Activated CD4-positive, alpha-beta T cell treated with anti-CD3 and anti-CD28 coated beads for 36 hours (primary cell): ENCODE measurements around the gene KRTAP10-3. TPM values are rescaled to one million over a fixed set of nuclear protein-coding genes. Genes with fewer than 3 reads are reported as not detected.

Source experiments
- ATAC-seq: fragments of 200-7000 bp; cut with Tn5 transposase; one replicate; pipeline ENCODE4 v1.10.0; 2021; ENCODE audit warnings: mild to moderate bottlenecking, moderate library complexity
- CTCF ChIA-PET: fragments of 350-600 bp; sonication (Branson Sonifier 250); formaldehyde crosslinking; loops from one replicate; lab custom pipeline; 2021; ENCODE audit warnings: antibody characterized with exemption; lab: Charles Lee
- POLR2A ChIA-PET: fragments of 350-600 bp; sonication (Branson Sonifier 250); formaldehyde crosslinking; loops from one replicate; lab custom pipeline; 2021; ENCODE audit warnings: antibody characterized with exemption, inconsistent platforms; lab: Charles Lee
- DNase-seq: peaks from one replicate; pipeline ENCODE4 v3.0.0-alpha.2; 2020
- H3K27ac Mint-ChIP-seq: one replicate; pipeline ENCODE4 v1.8.0; 2021; ENCODE audit warnings: mixed read lengths
- H3K27me3 Mint-ChIP-seq: one replicate; pipeline ENCODE4 v1.8.0; 2021; ENCODE audit warnings: mixed read lengths
- H3K36me3 Mint-ChIP-seq: one replicate; pipeline ENCODE4 v1.8.0; 2021; ENCODE audit warnings: low read depth, mixed read lengths
- H3K4me1 Mint-ChIP-seq: one replicate; pipeline ENCODE4 v1.8.0; 2021; ENCODE audit warnings: mixed read lengths
- H3K4me3 Mint-ChIP-seq: one replicate; pipeline ENCODE4 v1.8.0; 2021; ENCODE audit warnings: mild to moderate bottlenecking, moderate library complexity, mixed read lengths
- H3K9me3 Mint-ChIP-seq: one replicate; pipeline ENCODE4 v1.8.0; 2021; ENCODE audit warnings: low read depth, mixed read lengths
- intact Hi-C, 2 experiments: fragments of 100-400 bp; cut with DNase I in 1 of 2; cut with micrococcal nuclease in 1 of 2; formaldehyde crosslinking; loops; one replicate each; pipeline versions ENCODE4 v1.14.2 to v1.15.1; 2022 to 2024; cut with DNase I, micrococcal nuclease
- total RNA-seq, 2 experiments: library from RNA; stranded (reverse); gene quantifications; one replicate each; pipeline ENCODE4 v1.2.3, GENCODE V29; 2021

Gene KRTAP10-3
- total RNA-seq, 2 experiments from 2014 or later, result not detected

DNA sequence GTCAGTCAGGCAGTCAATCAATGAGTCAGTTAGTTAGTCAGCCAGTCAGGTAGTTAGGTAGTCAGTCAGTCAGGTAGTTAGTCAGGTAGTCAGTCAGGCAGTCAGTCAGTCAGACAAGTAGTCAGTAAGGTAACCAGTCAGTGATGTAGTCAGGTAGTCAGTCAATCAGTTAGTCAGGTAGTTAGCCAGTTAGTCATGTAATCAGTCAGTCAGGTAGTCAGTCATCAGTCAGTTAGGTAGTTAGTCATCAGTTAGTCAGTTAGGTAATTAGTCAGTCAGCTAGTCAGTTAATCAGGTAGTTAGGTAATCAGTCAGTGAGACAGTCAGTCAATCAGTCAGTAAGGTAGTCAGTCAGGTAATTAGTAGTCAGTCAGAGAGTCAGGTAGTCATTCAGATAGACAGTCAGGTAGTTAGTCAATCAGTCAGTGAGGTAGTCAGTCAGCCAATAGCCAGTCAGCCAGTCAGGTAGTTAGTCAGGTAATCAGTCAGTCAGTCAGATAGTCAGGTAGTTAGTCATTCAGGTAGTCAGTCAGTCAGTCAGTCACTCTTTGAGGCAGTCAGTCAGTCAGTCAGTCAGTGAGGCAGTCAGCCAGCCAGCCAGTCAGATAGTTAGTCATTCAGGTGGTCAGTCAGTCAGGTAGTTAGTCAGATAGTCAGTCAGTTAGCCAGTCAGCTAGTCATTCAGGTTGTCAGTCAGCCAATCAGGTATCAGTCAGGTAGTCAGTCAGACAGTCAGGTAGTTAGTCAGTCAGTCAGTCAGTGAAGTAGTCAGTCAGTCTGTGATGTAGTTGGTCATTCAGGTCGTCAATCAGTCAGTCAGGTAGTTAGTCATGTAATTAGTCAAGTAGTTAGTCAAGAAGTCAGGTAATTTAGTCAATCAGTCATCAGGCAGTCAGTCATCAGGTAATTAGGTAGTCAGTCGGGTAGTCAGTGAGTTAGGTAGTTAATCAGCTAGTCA is 33.9 kb downstream of the KRTAP10-3 start:
- Mint-ChIP-seq H3K4me3 (no peak overlapping the region), H3K27me3 (no peaks in the 10 kb centered on the region), H3K9me3 (no peaks in the 10 kb centered on the region), H3K4me1 (no peaks in the 10 kb centered on the region), H3K36me3 (no peaks in the 10 kb centered on the region), H3K27ac (no peak overlapping the region)
- DNase-seq (no peak), ATAC-seq (peak; percentile 55)
- ChIA-PET CTCF (interaction anchor here (0.7 kb wide), 1 partner anchor 752 kb away, joined by 3 read pairs; no protein-coding TSS in a partner anchor), POLR2A (no interaction called here)
- intact Hi-C loops, result no loop called here

DNA sequence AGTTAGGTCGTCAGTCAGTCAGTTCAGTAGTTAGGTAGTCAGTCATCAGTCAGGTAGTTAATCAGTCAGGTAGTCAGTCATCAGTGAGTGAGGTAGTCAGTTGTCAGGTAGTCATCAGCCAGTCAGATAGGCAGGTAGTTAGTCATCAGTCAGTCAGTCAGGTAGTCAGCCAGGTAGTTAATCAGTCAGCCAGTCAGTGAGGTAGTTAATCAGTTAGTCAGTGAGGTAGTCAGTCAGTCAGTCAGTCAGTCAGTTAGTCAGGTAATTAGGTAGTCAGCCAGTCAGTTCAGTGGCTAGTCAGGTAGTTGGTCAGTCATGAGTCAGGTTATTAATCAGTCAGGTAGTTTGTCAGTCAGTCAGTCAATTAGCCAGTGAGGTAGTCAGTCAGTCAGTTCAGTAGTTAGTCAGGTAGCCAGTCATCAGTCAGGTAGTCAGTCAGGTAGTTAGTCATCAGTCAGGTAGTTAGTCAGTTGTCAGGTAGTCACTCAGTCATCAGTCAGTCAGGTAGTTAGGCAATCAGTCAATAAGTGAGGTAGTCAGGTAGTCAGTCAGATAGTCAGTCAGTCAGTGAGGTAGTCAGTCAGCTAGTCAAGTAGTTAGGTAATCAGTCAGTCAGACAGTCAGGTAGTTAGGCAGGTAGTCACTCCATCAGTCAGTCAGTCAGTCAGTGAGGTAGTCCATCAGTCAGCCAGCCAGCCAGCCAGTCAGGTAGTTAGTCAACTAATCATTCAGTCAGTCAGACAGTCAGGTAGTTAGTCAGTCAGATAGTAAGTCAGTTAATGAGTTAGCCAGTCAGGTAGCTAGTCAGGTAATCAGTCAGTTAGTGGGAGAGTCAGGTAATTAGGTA is 34.8 kb downstream of the KRTAP10-3 start:
- H3K4me1 Mint-ChIP-seq, result no peaks in the 10 kb centered on the region
- no peak for DNase-seq
- H3K4me3 Mint-ChIP-seq, result no peak overlapping the region
- intact Hi-C loops, result no loop called here
- CTCF ChIA-PET, result interaction anchor here (0.7 kb wide), 1 partner anchor 751 kb away, joined by 3 read pairs; no protein-coding TSS in a partner anchor
- no peaks in the 10 kb centered on the region for H3K27me3 Mint-ChIP-seq
- POLR2A ChIA-PET, result no interaction called here
- no peak for ATAC-seq
- no peaks in the 10 kb centered on the region for H3K36me3 Mint-ChIP-seq
- no peaks in the 10 kb centered on the region for H3K9me3 Mint-ChIP-seq
- no peak overlapping the region for H3K27ac Mint-ChIP-seq

DNA sequence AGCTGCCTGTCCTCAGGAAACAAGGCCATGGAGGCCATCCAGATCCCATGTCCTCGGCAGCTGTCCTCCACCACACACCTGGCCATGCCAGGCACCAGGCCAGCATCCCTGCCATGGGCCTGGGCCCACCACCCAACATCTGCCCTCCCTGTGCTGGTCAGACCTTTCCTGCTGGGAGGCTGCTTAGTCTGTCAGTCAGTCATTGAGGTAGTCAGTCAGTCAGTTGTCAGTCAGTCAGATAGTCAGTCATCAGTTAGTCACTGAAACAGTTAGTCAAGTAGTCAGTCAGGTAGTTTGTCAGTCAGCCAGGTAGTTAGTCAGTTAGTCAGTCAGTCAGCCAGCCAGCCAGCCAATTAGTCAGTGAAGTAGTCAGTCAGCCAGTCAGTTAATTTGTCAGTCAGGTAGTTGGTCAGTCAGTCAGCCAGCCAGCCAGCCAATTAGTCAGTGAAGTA is 35.8 kb downstream of the KRTAP10-3 start:
- Mint-ChIP-seq H3K4me1 (no peaks in the 10 kb centered on the region), H3K36me3 (no peaks in the 10 kb centered on the region), H3K27me3 (no peaks in the 10 kb centered on the region), H3K9me3 (no peaks in the 10 kb centered on the region), H3K27ac (no peak overlapping the region), H3K4me3 (no peak overlapping the region)
- ATAC-seq (no peak), DNase-seq (no peak)
- intact Hi-C loops, result no loop called here
- CTCF ChIA-PET, result no interaction called here
- POLR2A ChIA-PET, result no interaction called here

DNA sequence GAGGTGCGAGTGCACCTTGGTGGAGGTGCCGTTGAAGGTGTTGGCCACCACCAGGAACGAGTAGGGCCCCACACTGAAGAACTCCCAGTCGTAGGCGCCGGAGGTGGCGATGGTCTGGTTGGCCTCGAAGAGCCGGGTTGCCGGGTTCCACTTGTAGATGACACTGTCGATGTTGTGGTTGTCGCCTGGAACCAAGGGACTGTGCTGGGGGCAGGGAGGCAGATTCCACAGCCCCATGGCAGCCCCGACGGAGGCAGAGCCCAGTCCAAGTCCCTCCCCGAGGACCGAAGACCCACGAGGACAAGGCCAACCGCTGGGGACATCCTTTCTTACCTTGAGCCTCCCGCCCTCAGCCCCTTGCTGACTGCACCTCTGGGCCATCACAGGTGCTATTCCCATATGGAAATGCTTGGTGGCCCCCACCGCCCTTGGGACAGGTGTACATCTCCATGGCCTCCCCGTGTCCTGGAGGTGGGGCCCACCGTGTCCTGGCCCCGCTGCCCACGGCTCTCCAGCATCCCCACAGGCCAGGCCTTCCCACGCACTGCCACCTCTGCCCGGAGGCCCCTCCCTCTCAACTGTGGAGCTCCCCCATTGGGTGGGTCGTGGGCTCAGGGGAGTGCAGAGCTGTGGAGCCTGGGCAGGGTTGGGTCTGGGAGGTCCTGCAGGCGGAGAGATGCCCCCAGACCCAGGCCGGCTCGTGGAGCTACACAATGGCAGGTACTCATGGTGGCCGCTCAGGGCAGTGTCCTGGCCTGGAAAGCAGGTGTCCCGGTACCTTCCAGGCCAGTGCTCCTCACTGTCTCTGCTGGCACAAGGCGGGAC is 36.5 kb downstream of the KRTAP10-3 start:
- Mint-ChIP-seq H3K9me3 (no peaks in the 10 kb centered on the region), H3K36me3 (no peaks in the 10 kb centered on the region), H3K27ac (no peak overlapping the region), H3K4me3 (no peak overlapping the region), H3K27me3 (no peaks in the 10 kb centered on the region), H3K4me1 (no peaks in the 10 kb centered on the region)
- POLR2A ChIA-PET, result no interaction called here
- CTCF ChIA-PET, result no interaction called here
- intact Hi-C loops, result no loop called here
- DNase-seq (peak; percentile 2), ATAC-seq (no peak)

DNA sequence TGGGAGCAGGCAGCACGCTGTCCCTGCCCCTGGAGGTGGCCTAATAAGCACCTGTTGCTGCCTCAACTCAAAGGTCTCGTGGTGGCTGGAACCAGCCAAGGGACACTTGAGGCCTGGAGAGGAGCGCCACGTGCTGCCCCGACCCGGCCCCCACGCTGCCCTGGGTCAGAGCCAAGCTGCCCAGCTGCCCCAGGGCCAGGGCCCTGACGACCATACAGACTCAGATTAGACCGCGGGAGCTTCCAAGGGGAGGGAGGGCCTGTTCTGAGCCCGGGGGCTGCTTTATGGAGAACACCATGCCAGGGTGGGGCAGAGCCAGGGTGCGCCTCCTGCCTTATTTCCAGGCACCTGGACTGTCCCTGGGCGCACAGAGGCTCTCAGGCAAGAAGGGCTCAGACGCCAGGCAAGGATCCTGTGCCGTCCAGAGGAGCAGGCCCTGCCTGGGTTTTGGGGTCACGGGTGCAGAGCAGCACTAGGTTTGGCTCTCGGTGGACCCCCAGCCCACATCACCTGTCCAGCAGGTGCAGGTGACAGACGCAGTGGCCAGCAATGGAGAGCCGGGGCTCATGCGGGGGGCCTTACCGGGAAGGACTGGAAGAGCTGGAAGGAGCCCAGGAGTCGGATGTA is 37.2 kb downstream of the KRTAP10-3 start:
- H3K27me3 Mint-ChIP-seq, result no peaks in the 10 kb centered on the region
- ChIA-PET POLR2A (no interaction called here), CTCF (no interaction called here)
- H3K4me3 Mint-ChIP-seq, result no peak overlapping the region
- DNase-seq, result peak; percentile 2
- no peaks in the 10 kb centered on the region for H3K9me3 Mint-ChIP-seq
- intact Hi-C loops, result no loop called here
- no peaks in the 10 kb centered on the region for H3K4me1 Mint-ChIP-seq
- no peaks in the 10 kb centered on the region for H3K36me3 Mint-ChIP-seq
- no peak for ATAC-seq
- H3K27ac Mint-ChIP-seq, result no peak overlapping the region

DNA sequence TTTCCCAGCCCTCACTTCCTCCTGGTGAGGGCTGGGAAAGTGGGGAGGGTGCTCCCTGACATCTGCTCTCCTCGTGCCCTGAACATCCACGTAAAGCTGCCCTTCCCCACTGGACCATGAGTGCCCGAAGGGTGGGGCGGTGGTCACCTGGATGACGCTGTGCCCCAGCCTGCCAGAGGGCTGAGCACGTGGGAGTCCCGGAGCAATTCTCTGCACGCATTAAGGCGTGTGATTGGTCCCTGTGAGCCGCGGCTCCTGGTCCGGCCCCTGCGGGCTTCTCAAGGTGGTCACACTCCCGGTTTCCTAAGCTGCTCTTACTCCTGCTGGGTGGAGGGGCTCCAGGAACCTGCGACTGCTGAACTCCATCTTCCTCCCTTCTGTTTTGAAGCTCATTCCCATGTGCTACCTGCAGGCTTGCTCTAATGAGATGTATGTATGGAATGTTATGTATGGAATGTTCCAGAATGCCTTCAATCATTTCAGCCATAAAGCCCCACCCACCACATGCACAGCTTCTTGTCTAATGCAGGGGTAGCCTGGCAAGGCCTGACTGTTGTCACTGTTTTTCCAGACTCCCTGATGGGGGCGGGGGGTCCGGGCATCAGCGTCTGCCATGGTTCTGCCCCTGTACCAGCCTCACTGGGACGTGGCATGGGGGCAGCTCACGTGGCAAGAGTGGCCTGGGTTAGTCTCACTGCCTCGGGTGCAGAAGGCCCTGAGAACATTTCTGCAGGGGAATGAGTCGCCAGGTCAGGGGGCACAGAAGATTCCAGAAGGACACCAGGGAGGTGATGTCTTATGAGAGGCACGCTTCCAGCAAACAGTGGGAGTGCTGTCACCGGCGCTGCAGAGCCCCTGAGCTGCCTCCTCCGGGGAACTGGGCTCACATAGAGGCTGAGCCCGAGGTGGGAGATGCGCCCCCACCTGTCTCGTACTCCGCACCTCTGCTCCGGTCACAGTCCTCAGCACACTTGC is 38.0 kb downstream of the KRTAP10-3 start:
- no peak for ATAC-seq
- Mint-ChIP-seq H3K27me3 (no peaks in the 10 kb centered on the region), H3K36me3 (no peaks in the 10 kb centered on the region), H3K27ac (no peak overlapping the region), H3K9me3 (no peaks in the 10 kb centered on the region), H3K4me1 (no peaks in the 10 kb centered on the region), H3K4me3 (no peak overlapping the region)
- intact Hi-C loops, result no loop called here
- ChIA-PET POLR2A (no interaction called here), CTCF (interaction anchor here (0.6 kb wide), 1 partner anchor 371 kb away, joined by 3 read pairs; no protein-coding TSS in a partner anchor)
- DNase-seq, result no peak

DNA sequence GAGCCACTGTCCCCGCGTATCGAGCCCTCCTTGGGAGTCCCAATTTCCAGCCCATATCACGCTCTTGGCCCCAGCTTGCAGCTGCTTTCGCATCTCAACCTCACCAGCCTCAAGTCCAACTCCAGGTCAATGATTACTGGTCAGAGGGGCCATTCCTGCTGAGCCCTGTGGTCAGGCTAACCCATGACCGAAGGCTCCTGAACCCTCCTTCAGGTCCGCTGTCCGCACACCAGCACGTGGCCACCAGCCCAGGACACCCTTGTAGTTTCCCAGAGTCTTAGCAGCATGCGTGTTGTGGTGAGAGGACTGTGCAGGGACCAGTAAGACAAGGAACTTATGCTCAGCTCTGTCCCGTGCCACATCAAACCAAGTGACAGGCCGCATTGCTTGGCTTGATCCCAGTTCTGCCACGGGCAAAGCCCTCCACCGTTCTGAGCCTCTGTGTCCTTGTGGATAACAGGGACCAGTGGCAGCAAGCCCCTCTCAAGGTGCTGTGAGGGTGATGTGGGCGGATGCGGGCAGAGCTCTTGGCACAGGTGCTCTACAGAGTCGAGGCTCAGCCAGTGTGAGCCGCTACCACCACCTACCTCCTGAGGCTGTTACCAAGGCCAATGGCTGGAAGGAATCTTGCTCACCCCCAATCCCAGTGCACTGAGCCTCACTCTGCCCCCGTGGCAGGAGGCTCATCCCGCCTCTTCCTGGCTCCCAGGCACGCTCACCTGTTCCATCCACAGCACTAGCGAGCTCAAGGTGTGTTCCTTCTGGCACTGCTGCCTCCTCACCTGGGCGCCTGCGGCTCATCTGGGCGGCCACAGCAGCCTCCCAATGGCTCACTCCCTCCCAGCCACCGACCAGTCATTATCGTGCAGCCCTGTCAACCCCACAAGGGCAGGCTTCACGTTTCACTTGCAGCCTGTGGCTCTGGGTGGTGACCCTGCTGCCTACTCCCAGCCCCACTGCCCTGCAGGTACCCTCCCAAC is 39.0 kb downstream of the KRTAP10-3 start:
- no peaks in the 10 kb centered on the region for H3K27me3 Mint-ChIP-seq
- CTCF ChIA-PET, result no interaction called here
- H3K27ac Mint-ChIP-seq, result no peak overlapping the region
- intact Hi-C loops, result loop anchor here in 1 of 2 experiments (10.0 kb wide), 1 partner anchor 355 kb away; the partner anchor contains the start of gene PTTG1IP
- no peak for DNase-seq
- ATAC-seq, result no peak
- H3K4me3 Mint-ChIP-seq, result no peak overlapping the region
- no peaks in the 10 kb centered on the region for H3K36me3 Mint-ChIP-seq
- no peaks in the 10 kb centered on the region for H3K4me1 Mint-ChIP-seq
- no peaks in the 10 kb centered on the region for H3K9me3 Mint-ChIP-seq
- POLR2A ChIA-PET, result no interaction called here

DNA sequence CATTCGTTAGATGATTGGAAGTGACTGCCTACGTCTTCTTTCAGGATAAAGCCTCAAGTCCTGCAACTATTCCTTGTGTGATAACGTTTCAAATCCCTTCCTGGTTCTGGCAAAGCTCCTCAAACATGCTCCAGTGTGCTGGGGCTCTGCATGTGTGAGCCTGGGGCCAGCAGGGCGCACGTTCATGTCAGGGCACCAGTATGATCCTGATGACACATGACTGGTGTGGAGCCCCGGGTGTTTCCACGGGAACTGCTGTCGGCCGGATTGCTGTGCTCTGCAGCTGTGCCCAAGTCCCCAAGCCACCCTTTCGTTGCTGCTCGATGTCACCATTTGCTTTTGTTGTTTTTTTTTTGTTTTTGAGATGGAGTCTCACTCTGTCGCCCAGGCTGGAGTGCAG is 39.9 kb downstream of the KRTAP10-3 start:
- H3K4me3 Mint-ChIP-seq, result no peak overlapping the region
- no peak overlapping the region for H3K27ac Mint-ChIP-seq
- ChIA-PET POLR2A (no interaction called here), CTCF (interaction anchor here (1.0 kb wide), 1 partner anchor 12 kb away, joined by 3 read pairs; no protein-coding TSS in a partner anchor)
- no peaks in the 10 kb centered on the region for H3K36me3 Mint-ChIP-seq
- DNase-seq (no peak), ATAC-seq (no peak)
- intact Hi-C loops, result loop anchor here in 1 of 2 experiments (10.0 kb wide), 1 partner anchor 356 kb away; the partner anchor contains the start of gene PTTG1IP
- no peaks in the 10 kb centered on the region for H3K9me3 Mint-ChIP-seq
- no peaks in the 10 kb centered on the region for H3K27me3 Mint-ChIP-seq
- H3K4me1 Mint-ChIP-seq, result no peaks in the 10 kb centered on the region
